Activated CD8-positive, alpha-beta memory T cell treated with anti-CD3 and anti-CD28 coated beads for 48 hours (primary cell): ENCODE measurements around the gene TNXB.

ENCODE experiments used
- DNase-seq, 3 experiments: peaks; one replicate each; pipeline ENCODE4 v3.0.0-alpha.2; 2020; ENCODE audit warnings: low read depth in 2 of 3, low spot score in 2 of 3

TNXB gene

DNA sequence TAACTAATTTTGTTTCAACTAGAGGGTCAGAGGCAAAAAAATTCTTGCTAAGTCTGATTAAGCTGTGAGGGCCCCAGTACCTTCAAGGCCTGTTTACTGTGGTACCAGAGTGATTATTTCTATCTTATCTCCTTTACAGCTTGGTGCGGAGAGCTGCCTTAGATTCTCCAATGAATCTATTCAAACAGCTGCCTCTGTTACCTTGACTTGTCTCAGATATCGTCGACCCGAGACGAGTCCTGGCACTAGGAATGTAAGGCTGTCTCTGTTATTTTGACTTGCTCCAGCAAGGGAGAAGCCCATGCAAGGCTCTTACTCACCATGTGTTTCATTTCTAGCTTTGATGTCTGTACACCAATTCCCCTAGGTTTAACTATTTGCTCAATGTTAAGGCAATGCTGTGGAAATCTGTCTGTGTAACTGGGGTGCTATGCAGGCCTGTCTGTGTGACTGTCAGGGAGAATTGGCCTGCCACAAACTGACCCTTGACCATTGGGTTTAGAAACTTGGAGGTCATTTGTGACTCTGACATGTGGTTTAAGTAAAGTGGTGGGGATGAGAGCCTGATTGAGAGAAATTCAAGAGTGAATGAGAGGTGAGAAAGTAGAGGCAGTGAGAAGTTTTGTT, 31.4 kb upstream of the TNXB start:
- no peak for DNase-seq

- no peak for DNase-seq
Measured at GRCh38 chr6:32139590-32139989, 30.5 kb upstream of the TNXB start.

DNA sequence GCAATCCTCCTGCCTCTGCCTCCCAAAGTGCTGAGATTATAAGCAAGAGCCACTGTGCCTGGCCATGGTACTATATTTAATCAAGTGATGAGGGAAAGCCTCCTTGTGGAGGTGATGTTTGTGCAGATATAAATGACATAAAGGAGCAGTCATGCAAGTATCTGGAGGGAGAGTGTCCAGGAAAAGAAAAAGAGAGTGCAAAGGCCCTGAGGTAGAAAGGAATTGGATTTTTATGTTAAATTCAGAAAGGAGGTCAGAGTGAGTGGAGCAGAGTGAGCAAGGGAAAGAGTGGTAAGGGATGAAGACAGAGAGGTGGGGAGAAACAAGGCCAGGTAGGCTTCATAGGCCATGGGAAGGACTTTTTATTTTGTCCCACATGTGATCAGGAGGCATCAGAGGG, 28.3 kb upstream of the TNXB start:
- no peak for DNase-seq

GRCh38 chr6:32133786-32134185, 24.6 kb upstream of the TNXB start:
- DNase-seq = no peak

GRCh38 chr6:32132110-32132509, 23.0 kb upstream of the TNXB start:
- no peak for DNase-seq

DNA sequence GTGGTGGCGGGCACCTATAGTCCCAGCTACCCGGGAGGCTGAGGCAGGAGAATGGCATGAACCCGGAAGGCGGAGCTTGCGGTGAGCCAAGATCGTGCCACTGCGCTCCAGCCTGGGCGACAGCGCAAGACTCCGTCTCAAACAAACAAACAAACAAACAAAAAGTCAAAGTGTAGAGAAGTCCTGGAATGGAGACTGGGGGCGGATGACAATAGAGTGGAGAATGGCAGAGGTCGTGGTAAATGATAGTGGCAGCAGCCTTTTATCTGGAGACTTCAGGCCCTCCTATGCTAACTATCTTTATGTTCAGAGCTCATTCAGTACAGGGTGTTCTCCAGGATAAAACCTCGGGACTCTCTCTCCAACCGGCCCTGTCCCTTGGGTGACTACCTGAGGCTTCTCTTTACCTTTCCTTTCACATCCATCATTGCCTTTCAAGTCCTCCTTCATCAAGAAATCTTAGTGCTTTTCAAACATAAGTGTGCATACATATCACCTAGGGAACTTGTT, 22.4 kb upstream of the TNXB start:
- DNase-seq = no peak

GRCh38 chr6:32129297-32130088, 20.4 kb upstream of the TNXB start:
- no peak for DNase-seq

- DNase-seq = no peak
Measured at GRCh38 chr6:32128751-32129296, 19.7 kb upstream of the TNXB start.

DNA sequence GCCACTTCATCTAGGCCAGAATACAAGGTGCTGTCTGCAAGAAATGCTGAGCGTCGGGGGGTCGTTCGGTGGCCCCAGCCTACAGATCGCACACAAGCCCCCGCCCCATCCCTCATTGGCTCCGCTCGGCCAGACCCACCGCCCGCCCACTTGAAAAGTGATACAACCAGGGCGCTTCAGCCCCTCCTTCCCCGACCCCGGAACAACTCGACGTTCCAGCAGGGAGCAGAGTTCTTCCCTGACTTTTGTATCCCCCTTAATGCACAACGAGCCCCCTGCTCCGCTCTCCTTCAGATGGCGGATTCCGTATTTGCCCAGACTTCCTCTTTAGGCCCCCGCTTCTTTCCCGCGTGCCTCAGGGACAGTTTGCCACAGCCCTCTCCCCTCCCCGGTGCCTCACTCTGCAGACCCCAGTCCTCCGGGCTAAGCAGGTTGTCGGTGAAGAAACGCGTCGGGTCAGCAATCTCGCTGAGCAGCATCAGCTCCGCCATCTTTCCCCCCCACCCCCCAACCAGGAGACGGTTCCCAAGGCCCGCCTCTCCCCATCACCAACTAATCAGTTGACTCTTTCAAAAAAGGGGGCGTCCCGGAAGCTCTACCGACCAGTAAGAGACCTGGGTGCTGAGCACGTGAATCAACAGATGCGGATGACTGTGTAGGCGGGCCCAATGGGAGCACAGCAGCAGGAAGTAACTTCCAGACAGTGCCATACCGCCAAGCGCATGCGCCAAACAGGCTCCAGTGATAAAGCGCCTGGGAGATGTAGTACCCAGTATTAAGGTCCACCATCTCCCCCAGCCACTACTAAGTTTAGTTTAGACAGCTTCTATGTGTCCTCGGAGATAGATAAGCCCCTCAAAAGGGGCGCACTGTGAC, 18.8 kb upstream of the TNXB start, which contains the start of gene ATF6B:
TSS of gene ATF6B (minus strand) at position 530 of the 876 bp plus-strand sequence. CDS start at position 491, 39 bp downstream.
- DNase-seq = peak; percentile 65 to 86 (median 82)

GRCh38 chr6:32127409-32127716, 18.2 kb upstream of the TNXB start:
- DNase-seq = no peak

DNA sequence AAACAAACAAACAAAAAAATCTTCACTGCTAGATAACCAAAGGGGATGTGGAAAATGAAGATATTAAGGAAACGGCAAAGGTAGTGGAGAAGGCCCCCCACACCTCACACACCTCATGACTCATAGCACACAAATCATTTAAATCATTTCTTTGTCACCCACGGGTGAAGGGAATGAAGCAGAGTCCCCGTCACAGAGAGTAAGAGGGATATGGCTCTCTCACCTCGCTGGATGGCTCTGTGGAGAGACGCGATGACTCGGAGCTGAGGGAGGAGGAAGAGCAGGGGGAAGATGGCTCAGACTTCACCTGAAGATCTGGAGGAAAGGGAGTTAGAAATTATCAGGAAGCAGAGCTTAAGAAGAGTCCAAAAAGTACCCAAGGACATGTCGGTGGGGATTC, 17.7 kb upstream of the TNXB start:
- no peak for DNase-seq

DNA sequence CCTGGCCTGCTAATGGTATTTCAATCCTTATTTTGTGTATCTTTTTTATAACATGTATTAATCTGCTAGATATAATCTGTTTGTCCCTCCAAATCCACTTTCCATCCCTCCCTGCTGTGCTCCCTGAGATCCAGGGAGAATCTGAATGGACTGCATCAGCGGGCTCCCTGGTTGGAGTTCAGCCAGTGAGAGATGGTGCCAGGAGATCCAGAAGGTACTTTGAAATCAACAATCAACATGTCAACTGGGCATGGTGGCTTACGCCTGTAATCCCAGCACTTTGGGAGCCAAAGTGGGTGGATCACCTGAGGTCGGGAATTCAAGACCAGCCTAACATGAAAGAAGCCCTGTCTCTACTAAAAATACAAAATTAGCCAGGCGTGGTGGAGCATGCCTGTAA, 14.5 kb upstream of the TNXB start:
- DNase-seq = no peak

DNA sequence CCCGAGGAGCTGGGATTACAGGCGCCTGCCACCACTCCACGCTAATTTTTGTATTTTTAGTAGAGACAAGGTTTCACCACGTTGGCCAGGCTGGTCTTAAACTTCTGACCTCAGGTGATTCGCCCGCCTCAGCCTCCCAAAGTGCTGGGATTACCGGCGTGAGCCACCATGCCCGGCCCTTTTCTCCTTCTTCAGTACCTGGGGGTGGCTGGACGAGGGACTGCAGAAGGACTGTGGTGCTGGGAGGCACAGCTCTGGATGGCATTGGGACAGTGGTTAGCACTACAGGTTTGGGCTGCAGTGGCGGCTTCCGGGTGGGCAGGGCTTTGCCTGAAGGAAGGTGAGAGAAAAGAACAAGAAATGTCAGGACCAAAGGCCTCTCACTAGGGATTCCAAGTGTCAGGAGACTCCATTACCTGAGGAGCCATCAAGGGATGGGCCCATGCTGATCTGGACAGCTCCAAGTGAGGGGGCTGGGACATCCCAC, 11.5 kb upstream of the TNXB start:
- DNase-seq = no peak

DNA sequence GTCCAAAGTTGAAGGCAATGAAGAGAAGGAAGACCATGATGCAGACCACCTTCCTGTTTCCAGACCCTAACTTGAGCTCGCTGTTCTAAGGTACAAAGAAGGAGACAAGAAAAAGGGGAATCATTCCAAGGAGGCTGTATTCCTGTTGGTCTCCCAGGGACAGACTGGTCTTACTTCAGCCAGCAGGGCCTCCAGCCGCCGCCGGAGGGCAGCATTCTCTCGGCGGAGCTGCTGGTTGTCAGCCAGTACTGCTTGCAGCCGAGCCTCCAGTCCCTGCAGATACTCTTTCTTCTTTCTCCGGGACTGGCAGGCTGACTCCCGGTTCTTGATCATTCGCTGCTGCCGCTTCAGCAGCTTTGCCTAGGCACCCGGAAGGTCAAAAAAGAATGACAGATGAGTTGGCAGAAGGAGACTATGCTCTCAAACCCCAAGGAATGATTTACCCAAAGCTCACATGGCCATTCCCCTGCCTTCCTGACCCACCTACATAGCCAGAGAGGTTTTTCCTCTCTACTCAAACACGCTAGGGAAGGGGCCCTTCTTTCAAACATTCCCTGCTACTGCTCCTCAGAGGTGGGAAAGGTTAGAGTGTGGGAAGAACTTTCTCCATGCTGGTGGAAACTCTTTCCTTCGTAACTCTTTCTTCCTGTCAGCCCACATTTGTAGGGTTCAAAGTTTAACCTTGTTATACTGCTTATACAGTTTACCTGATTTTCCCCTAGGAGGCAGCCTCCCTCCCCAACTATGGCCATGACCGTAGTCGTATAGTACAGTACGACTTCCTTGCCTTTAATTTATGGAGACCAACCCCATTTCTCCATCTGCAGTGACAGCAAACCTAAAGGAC, 9.9 kb upstream of the TNXB start:
- DNase-seq = peak in 2 of 3 experiments; percentile 34 to 43

DNA sequence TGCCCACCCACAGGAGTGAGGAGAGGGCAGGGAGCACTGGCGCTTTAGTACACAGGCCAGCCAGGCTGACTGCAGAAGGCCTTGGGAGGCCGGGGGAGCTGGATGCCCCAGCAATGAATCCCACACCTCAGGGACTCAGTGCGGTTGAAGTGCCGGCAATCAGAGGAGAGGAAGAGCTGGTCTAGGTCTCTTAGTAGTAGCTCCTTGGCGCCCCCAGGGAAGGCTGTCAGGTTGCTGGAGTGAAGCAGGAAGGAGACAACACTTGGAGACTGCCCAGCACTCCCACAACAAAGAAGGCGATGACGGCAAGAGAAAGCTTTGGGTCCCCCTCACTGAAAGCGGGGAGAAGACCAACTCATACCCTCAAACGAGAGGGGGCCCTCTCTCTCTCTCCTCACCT, 8.3 kb upstream of the TNXB start:
- DNase-seq = no peak

GRCh38 chr6:32116674-32117073, 7.5 kb upstream of the TNXB start:
- no peak for DNase-seq

DNA sequence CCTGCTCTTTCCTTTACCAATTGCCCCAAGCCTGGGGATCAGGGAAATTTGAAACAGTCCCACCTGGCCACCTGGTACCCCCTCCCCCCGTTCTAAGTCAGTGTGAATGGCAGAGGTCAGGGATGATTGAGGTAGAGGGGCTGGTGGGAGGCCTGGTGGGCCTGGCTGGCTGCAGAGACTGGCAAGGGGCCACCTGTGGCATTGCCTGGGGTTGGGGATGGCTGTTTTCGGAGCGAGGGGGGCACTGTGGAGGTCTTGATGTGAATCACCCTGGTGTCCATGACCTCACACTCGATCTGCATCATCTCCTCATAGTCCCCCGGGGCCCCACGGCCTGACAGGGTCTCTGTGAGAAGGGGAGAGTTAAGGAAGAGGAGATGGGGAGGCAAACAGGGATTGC, 6.5 kb upstream of the TNXB start:
- no peak for DNase-seq

- DNase-seq = no peak
Measured at GRCh38 chr6:32114796-32115195, 5.7 kb upstream of the TNXB start.

DNA sequence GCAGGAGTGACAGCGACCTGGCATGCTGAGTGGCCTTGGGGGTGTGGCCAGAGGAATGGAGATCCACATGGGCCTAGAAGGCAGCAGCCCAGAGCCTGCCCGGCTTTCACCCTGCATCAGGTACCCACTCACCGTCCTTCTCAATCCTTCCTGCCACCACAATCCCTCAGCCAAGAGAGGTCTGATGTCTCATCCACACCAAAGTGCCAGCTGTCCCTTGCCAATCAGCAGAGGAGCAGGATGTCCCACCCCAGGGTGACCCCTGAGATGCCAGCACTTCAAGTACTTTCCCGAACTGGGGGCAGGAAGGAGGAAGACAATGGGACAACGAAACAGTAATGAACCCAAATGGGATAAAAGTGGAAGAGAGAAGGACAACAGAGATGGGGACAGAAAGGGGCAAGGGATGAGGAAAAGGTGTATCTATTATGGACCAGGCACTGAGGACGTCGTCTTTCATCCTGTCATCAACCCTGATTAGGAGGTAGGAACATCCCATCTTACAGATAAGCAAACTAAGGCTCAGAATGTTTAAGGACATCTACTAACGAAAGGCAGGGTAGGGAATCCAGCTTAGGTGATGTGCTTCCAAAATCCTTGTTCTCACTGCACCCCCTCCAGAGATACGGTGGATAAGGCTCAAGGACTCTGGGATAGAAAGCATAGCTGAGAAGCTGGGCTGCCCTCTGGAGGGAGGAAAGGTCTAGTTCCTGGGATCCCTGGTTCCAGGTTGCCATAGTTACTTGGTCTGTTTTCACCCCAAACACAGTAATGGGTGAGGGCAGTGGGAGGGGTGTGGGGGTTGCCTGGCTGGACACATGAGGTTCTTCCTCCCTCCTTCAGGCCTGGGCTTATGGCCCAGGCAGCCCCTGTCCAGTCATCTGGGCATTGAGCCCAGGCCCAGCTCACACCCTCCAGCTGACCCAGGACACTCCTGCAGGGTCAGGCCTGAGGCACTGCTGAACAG, 4.5 kb upstream of the TNXB start:
- DNase-seq = no peak
